HepG2 (cell line): ENCODE measurements around the gene CLDN15. TPM values are rescaled to one million over a fixed set of nuclear protein-coding genes. Genes with fewer than 3 reads are reported as not detected.
A peak's percentile ranks its signal among the peaks of the same experiment; 100 is the strongest.

Experiments used
- DBP ChIP-seq: sonication (generic); formaldehyde crosslinking; IDR thresholded peaks from 2 replicates; pipeline ENCODE4 v1.4.0; 2020; ENCODE audit warnings: missing genetic modification reagents; ENCODE audit errors: not compliant biosample characterization
- HBP1 ChIP-seq: IDR thresholded peaks from 2 replicates; pipeline ENCODE4 v1.6.1; 2016; ENCODE audit warnings: low read depth, control low read depth
- HNRNPK ChIP-seq: fragments of 200-400 bp; formaldehyde crosslinking; IDR thresholded peaks from 2 replicates; pipeline ENCODE4 v1.6.1; 2018; ENCODE audit warnings: low read length, low read depth, moderate library complexity, mild to moderate bottlenecking; ENCODE audit not compliant: poor library complexity, severe bottlenecking
- KDM1A ChIP-seq: IDR thresholded peaks from 2 replicates; pipeline ENCODE4 v1.6.1; 2016; ENCODE audit warnings: missing compliant biosample characterization
- KLF15 ChIP-seq: sonication (generic); formaldehyde crosslinking; IDR thresholded peaks from 2 replicates; pipeline ENCODE4 v1.8.1; 2023; ENCODE audit warnings: borderline replicate concordance, mild to moderate bottlenecking, inconsistent platforms, missing genetic modification reagents, mixed read lengths
- NFKB2 ChIP-seq: sonication (generic); formaldehyde crosslinking; IDR thresholded peaks from 2 replicates; pipeline ENCODE4 v1.4.0; 2020; ENCODE audit warnings: missing genetic modification reagents, borderline replicate concordance
- NR2F6 ChIP-seq, 2 experiments: IDR thresholded peaks; 2 replicates each; pipeline ENCODE4 v1.6.1; 2016; ENCODE audit warnings: antibody characterized with exemption in 1 of 2, mild to moderate bottlenecking in 1 of 2
- PRDM10 ChIP-seq: sonication (generic); formaldehyde crosslinking; IDR thresholded peaks from 2 replicates; pipeline ENCODE4 v1.4.0; 2020; ENCODE audit warnings: low read depth, missing genetic modification reagents
- RAD21 ChIP-seq: fragments of 450-650 bp; formaldehyde crosslinking; IDR thresholded peaks from 2 replicates; pipeline ENCODE4 v1.5.0; 2020; ENCODE audit warnings: mild to moderate bottlenecking
- RBM39 ChIP-seq: fragments of 200-400 bp; formaldehyde crosslinking; IDR thresholded peaks from one replicate; pipeline ENCODE4 v1.6.1; 2018; ENCODE audit warnings: antibody characterized with exemption, mild to moderate bottlenecking, low read depth, low read length; ENCODE audit not compliant: poor library complexity, severe bottlenecking
- TERF1 ChIP-seq: sonication (generic); formaldehyde crosslinking; IDR thresholded peaks from 2 replicates; pipeline ENCODE4 v1.8.0; 2022; ENCODE audit warnings: mild to moderate bottlenecking, missing genetic modification reagents, moderate library complexity
- THAP11 ChIP-seq: IDR thresholded peaks from 2 replicates; pipeline ENCODE4 v1.6.1; 2016; ENCODE audit warnings: missing biosample characterization, missing genetic modification reagents
- ZBTB49 ChIP-seq: sonication (generic); formaldehyde crosslinking; IDR thresholded peaks from 2 replicates; pipeline ENCODE4 v1.4.0; 2020; ENCODE audit warnings: missing genetic modification reagents, borderline replicate concordance
- ZFP82 ChIP-seq: sonication (generic); formaldehyde crosslinking; IDR thresholded peaks from 2 replicates; pipeline ENCODE4 v1.5.1; 2020; ENCODE audit warnings: mild to moderate bottlenecking, missing genetic modification reagents, borderline replicate concordance
- ZNF121 ChIP-seq: sonication (generic); formaldehyde crosslinking; IDR thresholded peaks from 2 replicates; pipeline ENCODE4 v1.5.0; 2020; ENCODE audit warnings: mild to moderate bottlenecking, missing genetic modification reagents
- ZNF282 ChIP-seq: fragments of 450-650 bp; IDR thresholded peaks from 2 replicates; pipeline ENCODE4 v1.6.1; 2018; ENCODE audit not compliant: partially characterized antibody
- polyA plus RNA-seq, 8 experiments: library from polyadenylated mRNA; depleted of rRNA in 3 of 8; stranded (reverse) in 7 of 8; unstranded in 1 of 8; fragments of >200 nt; fragmentation: Illumina TruSeq in 4 of 8; extraction: Trizol in 4 of 8; gene quantifications; 2 replicates each; pipeline versions ENCODE4 v1.2.1 to v1.2.3, GENCODE V29; 2011 to 2016; ENCODE audit warnings: low read depth in 4 of 8, missing spikeins in 1 of 8, mixed read lengths in 1 of 8; ENCODE audit not compliant: insufficient read depth in 1 of 8
- total RNA-seq, 5 experiments: library from RNA; depleted of rRNA; stranded (reverse); fragments of >200 nt; fragmentation: Illumina TruSeq; extraction: Trizol; gene quantifications; 2 replicates each; pipeline ENCODE4 v1.2.3, GENCODE V29; 2016; ENCODE audit warnings: low read depth in 1 of 5

Gene CLDN15
- total and polyA plus RNA-seq, 2 of the 13 experiments (the other 11 are each of a cell fraction or from before 2014, with no cell fraction given), result 7.1 to 17.8 TPM

GRCh38 chr7:101201695-101202602 is 35.7 kb downstream of the CLDN15 start (continued):
- TF ChIP-seq HNRNPK (no peak), ZBTB49 (CRISPR knock-in tag) (no peak), THAP11 (CRISPR knock-in tag) (0 out of 2 replicates have a peak, but pooled peaks have one; percentile 12), KDM1A (CRISPR knock-in tag) (no peak), ZFP82 (CRISPR knock-in tag) (peak; percentile 67; the same call in 1 of the 2 replicates), TERF1 (CRISPR knock-in tag) (0 out of 2 replicates have a peak, but pooled peaks have one; percentile 59), DBP (peak; percentile 23), RAD21 (CRISPR knock-in tag) (0 out of 2 replicates have a peak, but pooled peaks have one; percentile 31), KLF15 (no peak), PRDM10 (CRISPR knock-in tag) (0 out of 2 replicates have a peak, but pooled peaks have one; percentile 20), NFKB2 (CRISPR knock-in tag) (0 out of 2 replicates have a peak, but pooled peaks have one; percentile 91), RBM39 (peak; percentile 36), ZNF121 (peak; percentile 64; the same call in 1 of the 2 replicates), NR2F6 (IDR thresholded peaks at IDR 0.05) (no peak), NR2F6 (CRISPR knock-in tag; IDR thresholded peaks at IDR 0.05) (peak; percentile 42; the same call in 1 of the 2 replicates), HBP1 (CRISPR knock-in tag) (no peak), ZNF282 (no peak)
